Measurements from ENCODE around the gene RNF26. TPM values are rescaled to one million over a fixed set of nuclear protein-coding genes. Genes with fewer than 3 reads are reported as not detected.

The RNF26 gene
- total RNA-seq, 1 experiment from 2014 or later = 8.8 TPM

- Histone ChIP-seq H3K4me3 (ENCODE audit: low read length) (peak overlapping the region; percentile 12; the same call in 1 of the 2 replicates), H3K36me3 (ENCODE audit: insufficient read depth, low read length) (no peaks in the 10 kb centered on the region), H3K4me2 (ENCODE audit: low read depth, low read length, poor library complexity, severe bottlenecking) (peak overlapping the region; percentile 35), H3K27ac (ENCODE audit: low read length) (peak overlapping the region; percentile 58; the same call in 1 of the 2 replicates), H3K4me1 (ENCODE audit: low read length) (peaks cover 84% of the 10 kb centered on the region), H3K27me3 (ENCODE audit: low read length) (no peaks in the 10 kb centered on the region), H3K9me3 (ENCODE audit: low read length) (no peaks in the 10 kb centered on the region), H3K9me2 (replicated peaks; ENCODE audit: insufficient read depth, low read length) (no peaks in the 10 kb centered on the region), H3K9ac (ENCODE audit: low read length) (peak overlapping the region; percentile 54), H2AFZ (ENCODE audit: low read length) (no peak overlapping the region), H4K20me1 (ENCODE audit: insufficient read depth, low read depth, low read length) (no peaks in the 10 kb centered on the region), H3K79me2 (ENCODE audit: low read length) (no peaks in the 10 kb centered on the region)
- DNase-seq = no peak
Observed at GRCh38 chr11:119377112-119377901, 43.0 kb downstream of the RNF26 start.

GRCh38 chr11:119377961-119378667 lies 43.8 kb downstream of the RNF26 start:
- Histone ChIP-seq H3K79me2 (ENCODE audit: low read length) (no peaks in the 10 kb centered on the region), H3K4me3 (ENCODE audit: low read length) (peak overlapping the region; percentile 12; the same call in 1 of the 2 replicates), H2AFZ (ENCODE audit: low read length) (no peak overlapping the region), H3K9me3 (ENCODE audit: low read length) (no peaks in the 10 kb centered on the region), H3K27ac (ENCODE audit: low read length) (peak overlapping the region; percentile 58; the same call in 1 of the 2 replicates), H3K4me1 (ENCODE audit: low read length) (peaks cover 84% of the 10 kb centered on the region), H3K9ac (ENCODE audit: low read length) (peak overlapping the region; percentile 54), H4K20me1 (ENCODE audit: insufficient read depth, low read depth, low read length) (no peaks in the 10 kb centered on the region), H3K9me2 (replicated peaks; ENCODE audit: insufficient read depth, low read length) (no peaks in the 10 kb centered on the region), H3K4me2 (ENCODE audit: low read depth, low read length, poor library complexity, severe bottlenecking) (peak overlapping the region; percentile 35), H3K36me3 (ENCODE audit: insufficient read depth, low read length) (no peaks in the 10 kb centered on the region), H3K27me3 (ENCODE audit: low read length) (no peaks in the 10 kb centered on the region)
- no peak for DNase-seq

DNA sequence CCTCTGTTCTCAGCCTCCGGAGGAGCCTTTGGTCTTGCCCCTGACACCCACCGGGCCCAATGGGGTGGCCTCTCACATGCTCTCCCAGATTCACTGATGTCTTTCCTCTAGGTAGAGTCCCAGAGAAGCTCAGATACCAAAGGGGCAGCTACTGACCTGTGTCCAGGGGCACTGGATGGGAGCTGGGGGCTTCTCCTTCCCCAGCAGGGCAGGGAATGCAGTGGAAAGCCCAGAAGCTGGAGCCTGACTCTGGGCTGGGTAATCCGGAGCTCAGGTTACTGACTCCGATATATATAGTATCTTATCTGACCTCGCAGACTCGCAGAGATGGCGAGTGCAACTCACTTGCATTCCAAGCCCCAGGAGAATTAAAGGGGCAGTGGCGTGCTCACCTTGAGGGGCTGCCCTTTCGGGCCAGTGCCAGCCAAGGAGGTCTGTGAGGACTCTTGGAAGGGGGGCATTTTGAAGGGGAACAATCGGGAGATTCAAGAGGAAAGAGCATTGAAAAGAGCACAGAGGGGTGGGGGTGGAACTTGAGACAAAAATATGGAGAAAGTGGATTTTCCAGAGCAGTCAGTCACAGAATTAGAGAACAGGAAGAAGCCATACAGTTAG lies 44.6 kb downstream of the RNF26 start:
- no peaks in the 10 kb centered on the region for H3K79me2 ChIP-seq (ENCODE audit: low read length)
- H2AFZ ChIP-seq (ENCODE audit: low read length) = no peak overlapping the region
- DNase-seq = no peak
- H3K4me3 ChIP-seq (ENCODE audit: low read length) = no peak overlapping the region
- no peaks in the 10 kb centered on the region for H3K27me3 ChIP-seq (ENCODE audit: low read length)
- no peaks in the 10 kb centered on the region for H4K20me1 ChIP-seq (ENCODE audit: insufficient read depth, low read depth, low read length)
- H3K27ac ChIP-seq (ENCODE audit: low read length) = peak overlapping the region; percentile 26; the same call in 1 of the 2 replicates
- H3K4me1 ChIP-seq (ENCODE audit: low read length) = peaks cover 75% of the 10 kb centered on the region
- peak overlapping the region; percentile 35 for H3K4me2 ChIP-seq (ENCODE audit: low read depth, low read length, poor library complexity, severe bottlenecking)
- H3K9me2 ChIP-seq (replicated peaks; ENCODE audit: insufficient read depth, low read length) = no peaks in the 10 kb centered on the region
- H3K9me3 ChIP-seq (ENCODE audit: low read length) = no peaks in the 10 kb centered on the region
- peak overlapping the region; percentile 17 for H3K9ac ChIP-seq (ENCODE audit: low read length)
- no peaks in the 10 kb centered on the region for H3K36me3 ChIP-seq (ENCODE audit: insufficient read depth, low read length)

DNA sequence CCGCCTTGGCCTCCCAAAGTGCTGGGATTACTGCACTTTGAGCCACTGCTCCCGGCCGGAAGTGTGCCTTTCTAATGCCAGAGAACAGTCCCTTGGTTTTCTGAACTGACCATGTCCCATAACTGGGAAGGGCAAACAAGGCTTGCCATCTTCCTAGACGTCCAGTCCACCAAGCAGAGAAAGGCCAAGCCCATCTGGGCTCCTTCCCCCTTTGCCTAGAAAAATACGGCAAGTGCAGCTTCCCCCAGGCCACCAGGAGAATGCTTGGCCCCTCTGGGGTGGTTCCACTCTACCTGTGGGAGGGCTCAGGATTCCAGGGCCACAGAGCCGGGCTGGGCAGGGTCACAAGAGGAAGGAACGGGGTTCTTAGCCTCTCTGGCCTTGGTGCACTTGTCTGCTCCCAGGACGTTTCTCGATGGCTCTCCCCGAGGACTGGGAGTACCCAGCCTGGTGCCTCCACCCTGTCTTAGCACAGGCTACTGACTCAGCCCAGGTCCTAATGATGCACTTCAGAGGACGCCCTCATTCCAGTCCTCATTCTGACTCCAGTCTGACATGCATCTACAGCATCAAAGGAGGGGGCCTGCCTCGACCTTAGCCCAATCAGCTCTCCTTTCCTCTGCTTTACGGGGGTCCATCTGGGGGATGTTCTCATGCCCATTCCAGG lies 46.0 kb downstream of the RNF26 start:
- Histone ChIP-seq H3K4me2 (ENCODE audit: low read depth, low read length, poor library complexity, severe bottlenecking) (peak overlapping the region; percentile 72), H3K9me3 (ENCODE audit: low read length) (no peaks in the 10 kb centered on the region), H3K79me2 (ENCODE audit: low read length) (no peaks in the 10 kb centered on the region), H3K9ac (ENCODE audit: low read length) (peak overlapping the region; percentile 72), H3K9me2 (replicated peaks; ENCODE audit: insufficient read depth, low read length) (no peaks in the 10 kb centered on the region), H3K27ac (ENCODE audit: low read length) (no peak overlapping the region), H3K4me3 (ENCODE audit: low read length) (peak overlapping the region; percentile 70), H4K20me1 (ENCODE audit: insufficient read depth, low read depth, low read length) (no peaks in the 10 kb centered on the region), H3K36me3 (ENCODE audit: insufficient read depth, low read length) (no peaks in the 10 kb centered on the region), H2AFZ (ENCODE audit: low read length) (no peak overlapping the region), H3K4me1 (ENCODE audit: low read length) (peaks cover 68% of the 10 kb centered on the region), H3K27me3 (ENCODE audit: low read length) (no peaks in the 10 kb centered on the region)
- DNase-seq = no peak

GRCh38 chr11:119380827-119381180 lies 46.5 kb downstream of the RNF26 start:
- Histone ChIP-seq H3K27me3 (ENCODE audit: low read length) (no peaks in the 10 kb centered on the region), H2AFZ (ENCODE audit: low read length) (no peak overlapping the region), H3K9me3 (ENCODE audit: low read length) (no peaks in the 10 kb centered on the region), H3K9me2 (replicated peaks; ENCODE audit: insufficient read depth, low read length) (no peaks in the 10 kb centered on the region), H4K20me1 (ENCODE audit: insufficient read depth, low read depth, low read length) (no peaks in the 10 kb centered on the region), H3K4me3 (ENCODE audit: low read length) (peak overlapping the region; percentile 70), H3K79me2 (ENCODE audit: low read length) (no peaks in the 10 kb centered on the region), H3K36me3 (ENCODE audit: insufficient read depth, low read length) (no peaks in the 10 kb centered on the region), H3K27ac (ENCODE audit: low read length) (no peak overlapping the region), H3K4me2 (ENCODE audit: low read depth, low read length, poor library complexity, severe bottlenecking) (peak overlapping the region; percentile 72), H3K9ac (ENCODE audit: low read length) (peak overlapping the region; percentile 72), H3K4me1 (ENCODE audit: low read length) (peaks cover 63% of the 10 kb centered on the region)
- no peak for DNase-seq

- DNase-seq = peak; percentile 95
- Histone ChIP-seq H3K4me2 (ENCODE audit: low read depth, low read length, poor library complexity, severe bottlenecking) (peak within 1 kb of the TSS; percentile 79), H2AFZ (ENCODE audit: low read length) (no peak within 1 kb of the TSS), H3K4me3 (ENCODE audit: low read length) (peak within 1 kb of the TSS; percentile 70), H3K4me1 (ENCODE audit: low read length) (peaks cover 57% of the 10 kb centered on the region), H3K36me3 (ENCODE audit: insufficient read depth, low read length) (no peaks in the 10 kb centered on the region), H3K9me2 (replicated peaks; ENCODE audit: insufficient read depth, low read length) (no peaks in the 10 kb centered on the region), H4K20me1 (ENCODE audit: insufficient read depth, low read depth, low read length) (no peaks in the 10 kb centered on the region), H3K9ac (ENCODE audit: low read length) (peak within 1 kb of the TSS; percentile 72), H3K27ac (ENCODE audit: low read length) (no peak within 1 kb of the TSS), H3K27me3 (ENCODE audit: low read length) (no peaks in the 10 kb centered on the region), H3K79me2 (ENCODE audit: low read length) (no peaks in the 10 kb centered on the region), H3K9me3 (ENCODE audit: low read length) (no peaks in the 10 kb centered on the region)
Observed at GRCh38 chr11:119381181-119381988, 47.1 kb downstream of the RNF26 start, which contains the start of gene USP2. USP2 (minus strand) TSS chr11:119381690; CDS start chr11:119373480, 8,210 bp downstream.

GRCh38 chr11:119382101-119382500 lies 47.8 kb downstream of the RNF26 start:
- Histone ChIP-seq H3K9ac (ENCODE audit: low read length) (peak overlapping the region; percentile 58), H3K79me2 (ENCODE audit: low read length) (no peaks in the 10 kb centered on the region), H3K27me3 (ENCODE audit: low read length) (no peaks in the 10 kb centered on the region), H2AFZ (ENCODE audit: low read length) (no peak overlapping the region), H3K27ac (ENCODE audit: low read length) (no peak overlapping the region), H3K4me2 (ENCODE audit: low read depth, low read length, poor library complexity, severe bottlenecking) (peak overlapping the region; percentile 79), H4K20me1 (ENCODE audit: insufficient read depth, low read depth, low read length) (no peaks in the 10 kb centered on the region), H3K4me3 (ENCODE audit: low read length) (peak overlapping the region; percentile 59), H3K9me2 (replicated peaks; ENCODE audit: insufficient read depth, low read length) (no peaks in the 10 kb centered on the region), H3K4me1 (ENCODE audit: low read length) (peaks cover 50% of the 10 kb centered on the region), H3K36me3 (ENCODE audit: insufficient read depth, low read length) (no peaks in the 10 kb centered on the region), H3K9me3 (ENCODE audit: low read length) (no peaks in the 10 kb centered on the region)
- no peak for DNase-seq
